NCI-H748 (cell line): ENCODE data around the gene ATG16L1.

ENCODE experiments used
- DNase-seq: peaks from one replicate; lab custom pipeline; 2025; ENCODE audit not compliant: unreplicated experiment; lab: John Stamatoyannopoulos, UW

The ATG16L1 gene

DNA sequence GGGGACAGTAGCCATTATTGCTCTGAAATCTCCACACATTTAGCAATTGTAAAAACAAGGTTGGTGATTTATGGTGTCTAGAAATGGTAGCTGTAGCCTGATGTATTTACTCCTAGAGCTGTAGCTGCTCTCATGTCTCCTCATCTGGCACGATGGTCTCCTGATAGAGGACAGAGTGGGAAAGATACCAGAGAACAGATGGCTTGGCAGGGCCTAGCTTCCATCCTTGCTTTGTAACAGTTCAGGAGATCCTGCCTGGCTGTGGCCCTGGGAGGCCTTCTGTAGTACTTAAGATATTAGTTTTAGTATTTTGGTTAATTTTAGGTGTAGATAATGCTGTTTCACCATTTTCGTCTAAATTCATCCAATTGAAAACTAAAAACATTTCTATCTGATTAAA lies 6.7 kb downstream of the ATG16L1 start:
- DNase-seq: no peak

DNA sequence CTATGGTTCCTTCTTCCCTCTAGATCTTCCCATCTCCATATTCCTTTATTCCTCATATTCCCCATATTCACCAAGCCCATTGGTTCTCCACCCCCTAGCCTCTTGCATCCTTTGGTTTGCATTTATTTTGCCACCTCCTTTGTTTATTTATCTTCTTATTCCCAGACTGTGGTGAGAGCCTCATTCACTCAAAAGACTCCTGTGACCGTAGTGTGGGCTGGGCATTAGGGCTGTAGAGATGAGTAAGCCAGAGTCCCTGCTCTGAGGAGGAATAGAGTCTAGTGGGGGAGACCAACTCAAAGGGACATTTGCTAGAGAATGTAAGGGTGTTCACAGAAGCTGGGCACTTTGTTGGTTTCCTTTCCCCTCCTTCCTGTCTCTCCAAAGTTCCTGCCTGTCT lies 8.3 kb downstream of the ATG16L1 start:
- no peak for DNase-seq

DNA sequence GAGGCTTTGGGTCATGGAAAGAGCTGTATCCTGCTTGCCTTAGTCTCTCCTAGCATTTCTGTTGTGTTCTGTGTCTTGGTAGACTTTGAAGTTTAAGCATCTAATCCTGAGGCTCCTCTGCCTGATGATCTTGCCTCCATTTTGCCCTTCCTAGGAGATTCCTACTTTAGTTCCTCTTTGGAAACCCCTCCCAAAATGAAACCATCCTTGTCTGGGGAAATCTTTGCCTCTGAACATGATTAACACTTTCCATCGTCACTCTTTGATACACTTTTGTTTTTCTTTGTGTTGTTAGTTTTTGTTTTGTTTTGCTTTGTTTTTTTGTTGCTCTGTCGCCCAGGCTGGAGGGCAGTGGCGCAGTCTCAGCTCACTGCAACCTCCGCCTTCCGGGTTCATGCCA lies 9.2 kb downstream of the ATG16L1 start:
- DNase-seq: no peak

DNA sequence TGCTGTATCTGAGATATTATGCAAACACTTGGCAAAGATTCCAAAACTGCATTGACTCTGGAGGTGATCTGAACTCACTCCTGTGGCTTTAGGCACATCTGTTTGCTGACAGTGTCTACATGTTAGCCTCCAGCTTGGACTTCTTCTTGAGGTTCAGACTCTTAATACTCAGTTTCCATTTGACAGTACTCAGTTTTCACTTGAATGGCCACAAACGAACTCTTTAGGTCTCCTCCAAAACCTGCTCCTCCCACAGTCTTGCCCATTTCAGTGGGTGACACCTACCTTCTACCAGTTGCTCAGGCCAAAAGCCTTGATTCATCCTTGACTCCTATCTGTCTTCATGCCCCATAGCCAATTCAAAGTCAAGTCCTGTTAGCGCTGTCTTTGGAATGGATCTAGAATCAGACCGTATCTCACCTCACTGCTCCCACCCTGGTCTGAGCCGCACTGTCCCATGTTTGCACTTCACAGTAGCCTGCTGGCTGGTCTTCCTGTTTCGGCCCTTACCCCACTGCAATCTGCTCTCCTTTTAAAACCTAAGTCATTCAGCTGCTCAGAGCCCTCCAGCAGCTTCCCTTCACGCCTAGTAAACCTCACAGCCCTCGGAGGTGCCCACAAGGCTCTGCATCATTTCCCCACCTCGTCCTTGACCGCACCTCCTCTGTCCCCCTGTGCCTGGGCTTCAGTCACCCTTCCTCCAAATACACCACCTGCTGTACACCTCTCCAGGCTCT lies 10.5 kb downstream of the ATG16L1 start:
- no peak for DNase-seq

DNA sequence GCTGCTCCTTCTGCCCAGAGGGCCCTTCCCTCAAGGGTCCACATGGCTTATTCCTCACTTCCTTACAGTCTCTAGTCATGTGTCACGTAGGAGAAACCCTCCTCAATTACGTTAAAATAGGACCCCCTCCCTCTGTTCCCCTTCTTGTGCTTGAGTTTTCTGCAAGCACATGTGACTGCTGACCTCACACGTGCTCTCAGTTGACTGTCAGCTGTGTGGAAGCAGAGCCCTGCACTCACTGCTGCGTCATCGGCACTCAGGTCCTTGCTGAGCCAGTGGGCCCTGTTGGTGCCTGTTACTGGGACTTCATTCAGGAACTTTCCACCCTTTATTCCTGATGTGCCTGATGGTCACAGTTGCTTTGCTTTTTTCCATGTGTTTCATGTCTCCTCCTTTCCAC lies 11.1 kb downstream of the ATG16L1 start:
- no peak for DNase-seq

DNA sequence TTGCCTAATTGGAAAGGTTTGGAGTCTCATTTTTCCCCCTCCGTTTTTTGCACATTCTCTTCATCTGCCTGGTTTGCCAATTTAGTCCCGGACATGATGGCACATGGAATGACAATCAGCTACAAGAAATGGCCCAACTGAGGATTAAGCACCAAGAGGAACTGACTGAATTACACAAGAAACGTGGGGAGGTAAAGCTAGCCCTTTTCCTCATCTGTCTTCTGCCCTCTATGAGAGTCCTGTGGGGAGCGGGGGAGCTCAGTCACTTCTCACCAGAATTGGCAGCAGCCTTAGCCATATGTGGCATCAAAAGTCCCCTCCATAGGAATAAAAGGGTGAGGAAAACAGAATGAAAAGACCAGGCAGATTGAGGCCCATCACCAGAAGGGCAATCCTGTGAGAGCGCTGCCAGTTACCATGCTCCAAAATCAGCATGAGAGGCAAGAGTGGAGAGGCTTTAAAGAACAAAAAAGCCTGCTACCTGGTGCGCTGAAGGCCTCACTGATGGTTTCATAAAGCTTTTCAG lies 11.6 kb downstream of the ATG16L1 start:
- no peak for DNase-seq

DNA sequence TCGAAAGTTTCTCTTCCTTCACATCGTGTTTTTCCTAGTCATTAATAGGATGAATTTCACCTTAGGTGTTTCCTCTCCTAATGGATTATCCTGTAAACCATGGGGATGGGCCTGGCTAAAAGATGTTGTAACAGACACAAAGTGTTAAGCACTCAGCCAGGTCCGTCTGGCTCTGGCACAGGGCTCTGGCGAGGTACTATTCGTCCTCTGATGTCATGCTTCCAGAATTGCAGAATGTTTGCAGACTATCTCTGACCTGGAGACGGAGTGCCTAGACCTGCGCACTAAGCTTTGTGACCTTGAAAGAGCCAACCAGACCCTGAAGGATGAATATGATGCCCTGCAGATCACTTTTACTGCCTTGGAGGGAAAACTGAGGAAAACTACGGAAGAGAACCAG lies 13.2 kb downstream of the ATG16L1 start:
- no peak for DNase-seq

DNA sequence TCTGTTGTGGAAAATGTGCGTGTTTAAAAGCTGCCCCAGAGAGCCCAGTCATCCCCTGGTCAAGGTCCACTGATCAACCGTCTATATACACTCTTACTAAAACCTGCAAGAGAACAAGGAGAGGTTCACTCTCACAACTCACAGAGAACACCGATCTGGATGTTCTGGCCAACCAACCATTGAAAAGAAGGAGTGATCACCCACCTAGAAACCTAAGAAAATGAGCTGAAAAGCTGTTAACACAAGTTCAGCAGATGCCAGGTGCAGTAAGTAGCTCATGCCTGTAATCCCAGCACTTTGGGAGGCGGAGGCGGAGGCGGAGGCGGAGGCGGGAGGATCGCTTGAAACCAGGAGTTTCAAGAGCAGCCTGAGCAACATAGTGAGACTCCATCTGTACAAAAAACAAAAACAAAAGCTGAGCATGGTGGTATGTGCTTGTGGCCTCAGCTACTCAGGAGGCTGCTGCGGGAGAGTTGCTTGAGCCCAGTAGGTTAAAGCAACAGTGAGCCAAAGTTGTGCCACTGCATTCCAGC lies 14.5 kb downstream of the ATG16L1 start:
- no peak for DNase-seq

DNA sequence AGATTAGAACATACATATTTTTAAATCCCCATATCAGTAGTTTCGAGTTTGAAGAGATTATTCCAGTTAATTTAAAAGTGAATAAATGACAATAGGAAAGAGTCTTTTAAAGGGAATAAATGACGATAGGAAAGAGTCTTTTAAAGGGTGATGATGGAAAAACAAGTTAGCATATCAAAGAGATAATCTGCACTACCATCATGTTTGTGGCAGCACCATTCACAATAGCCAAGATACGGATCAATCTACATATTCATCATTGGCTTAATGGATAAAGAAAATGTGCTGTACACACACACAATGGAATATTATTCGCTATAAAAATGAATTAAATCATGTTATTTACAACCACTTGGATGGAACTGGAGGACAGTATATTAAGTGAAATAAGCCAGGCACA lies 15.0 kb downstream of the ATG16L1 start:
- no peak for DNase-seq

DNA sequence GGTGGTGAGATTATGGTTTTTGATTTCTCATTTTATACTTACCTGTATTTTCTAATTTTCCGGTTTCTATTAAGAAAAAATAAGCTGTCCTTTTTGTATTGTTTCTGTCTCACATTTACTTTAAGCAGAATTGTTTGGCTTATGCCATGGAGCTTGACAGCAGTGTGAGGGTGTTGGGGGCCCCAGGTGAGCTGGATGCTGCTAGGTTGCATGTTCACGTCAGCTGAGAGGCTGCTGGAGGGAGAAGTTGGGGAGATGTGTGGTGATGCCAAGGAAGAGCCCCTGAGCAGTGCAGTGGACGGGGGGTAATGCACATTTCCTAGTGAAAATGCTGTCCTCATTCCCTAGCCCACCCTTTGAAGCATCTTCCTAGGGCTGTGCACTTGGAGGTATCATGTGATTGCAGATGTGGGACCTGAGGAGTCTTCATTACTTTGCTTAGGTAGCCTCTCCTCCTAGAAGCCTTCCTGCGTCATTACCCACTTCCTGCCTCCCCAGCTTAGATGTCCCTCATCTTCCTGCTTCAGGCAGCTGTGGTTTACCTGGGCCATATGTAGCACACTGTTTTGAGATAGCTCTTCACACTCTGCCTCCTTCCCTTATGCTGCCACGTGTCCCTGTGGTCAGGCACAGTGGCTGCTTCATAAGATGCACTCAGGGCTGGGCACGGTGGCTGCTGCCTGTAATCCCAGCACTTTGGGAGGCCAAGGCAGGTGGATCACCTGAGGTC lies 16.2 kb downstream of the ATG16L1 start:
- no peak for DNase-seq

DNA sequence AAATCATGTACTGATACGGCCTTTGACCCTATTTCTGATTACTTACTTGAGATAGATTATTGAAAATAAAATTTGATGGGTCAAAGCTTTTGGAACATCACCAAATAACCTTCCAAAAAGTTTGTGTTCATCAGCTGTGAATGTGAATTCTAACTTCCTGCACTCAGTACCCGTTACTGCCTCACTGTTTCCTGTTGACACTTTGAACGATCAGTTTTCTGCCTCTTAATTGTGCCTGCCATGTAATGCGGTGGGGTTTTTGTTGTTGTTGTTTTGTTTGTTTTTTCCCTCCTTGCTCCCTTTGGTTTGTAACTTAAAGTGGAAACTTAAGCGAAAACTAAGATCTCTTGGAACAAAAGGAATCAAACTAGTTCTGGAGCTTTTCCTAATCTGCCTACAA lies 18.9 kb downstream of the ATG16L1 start:
- DNase-seq: no peak

DNA sequence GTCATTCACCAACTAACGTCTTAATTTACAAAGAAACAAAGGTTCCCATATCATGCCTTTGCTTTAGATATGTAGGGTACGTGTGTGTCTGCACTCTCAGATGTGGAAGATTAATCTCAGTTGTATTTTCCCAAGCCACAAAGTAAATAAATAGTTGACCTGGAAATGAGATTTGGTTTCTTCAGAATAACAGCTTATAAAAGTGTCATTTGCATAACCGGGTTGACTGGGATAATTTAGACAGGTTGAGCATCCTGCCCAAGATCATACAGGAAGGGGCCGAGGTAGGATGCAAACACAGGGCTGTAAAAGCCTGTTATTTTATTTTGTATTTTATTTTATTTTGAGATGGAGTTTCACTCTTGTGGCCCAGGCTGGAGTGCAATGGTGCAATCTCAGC lies 19.5 kb downstream of the ATG16L1 start:
- DNase-seq: no peak

DNA sequence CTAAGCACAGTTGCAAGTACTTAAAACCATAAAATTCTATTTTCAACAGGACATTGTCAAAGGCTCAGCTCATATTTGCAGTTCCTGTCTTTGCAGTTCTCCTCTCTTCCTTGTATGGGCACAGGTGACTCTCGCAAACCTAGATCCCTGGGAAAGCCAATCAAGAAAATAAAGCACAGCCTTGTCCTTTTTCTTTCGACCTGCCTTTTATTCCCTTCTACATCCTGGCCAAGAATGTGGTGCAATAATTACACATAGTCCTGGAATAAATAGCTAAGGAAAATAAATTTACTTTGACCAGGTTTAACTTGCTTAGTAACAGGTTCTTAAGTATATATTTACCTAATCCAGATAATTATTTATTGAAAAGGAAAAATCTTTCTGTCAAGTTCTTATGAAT lies 20.2 kb downstream of the ATG16L1 start:
- DNase-seq: no peak

DNA sequence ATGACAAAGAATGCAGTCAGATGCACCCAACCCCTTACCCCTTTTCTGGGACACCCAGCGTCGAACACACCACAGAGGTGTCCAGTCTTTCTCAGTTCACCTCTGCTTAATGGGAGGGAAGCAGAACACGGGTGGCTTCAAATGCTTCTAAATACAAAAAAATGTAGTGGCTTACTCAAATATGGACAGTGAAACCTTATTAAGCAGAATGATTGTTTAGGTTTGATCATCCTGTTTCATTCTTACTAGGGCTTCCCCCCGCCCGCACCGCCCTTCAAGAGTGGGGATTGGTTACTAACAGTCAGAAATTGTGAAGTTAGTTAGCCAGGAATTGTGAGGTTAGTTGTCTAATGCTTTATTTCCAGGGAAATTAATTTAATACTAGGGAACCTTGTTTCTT lies 21.6 kb downstream of the ATG16L1 start:
- DNase-seq: no peak

DNA sequence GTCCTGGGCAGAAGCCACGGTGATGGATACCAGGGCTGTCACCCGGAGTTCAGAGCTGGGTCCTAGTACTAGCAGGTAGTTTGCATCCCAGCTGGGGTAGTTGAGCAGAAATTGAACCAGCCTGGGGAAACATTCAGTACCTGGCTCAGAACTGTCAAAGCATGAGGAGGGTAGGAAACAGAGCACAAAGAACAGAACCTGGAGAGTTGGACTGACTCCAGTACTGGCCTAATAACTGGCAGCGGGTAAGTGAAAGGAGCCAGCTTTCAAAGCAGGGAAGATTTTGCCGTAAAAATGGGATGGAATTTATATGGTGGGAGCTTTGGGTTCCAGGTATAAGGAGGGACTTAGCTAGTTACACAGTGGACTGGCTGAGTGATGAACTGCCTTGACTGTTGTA lies 23.8 kb downstream of the ATG16L1 start:
- DNase-seq: no peak

DNA sequence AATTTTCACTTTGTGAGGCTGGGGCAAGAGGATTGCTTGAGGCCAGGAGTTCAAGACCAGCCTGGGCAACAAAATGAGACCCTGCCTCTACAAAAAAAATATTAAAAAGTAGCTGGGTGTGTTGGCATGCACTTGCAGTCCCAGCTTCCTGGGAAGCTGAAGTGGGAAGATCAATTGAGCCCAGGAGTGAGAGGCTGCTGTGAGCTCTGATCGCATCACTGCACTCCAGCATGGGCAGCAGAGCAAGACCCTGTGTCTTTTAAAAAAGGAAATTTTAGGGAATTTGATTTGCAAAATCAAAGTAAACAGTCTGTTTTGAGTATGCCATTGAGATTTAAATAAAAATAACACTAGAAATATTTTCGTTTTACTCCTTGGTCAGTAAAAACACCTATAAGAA lies 27.4 kb downstream of the ATG16L1 start:
- no peak for DNase-seq

DNA sequence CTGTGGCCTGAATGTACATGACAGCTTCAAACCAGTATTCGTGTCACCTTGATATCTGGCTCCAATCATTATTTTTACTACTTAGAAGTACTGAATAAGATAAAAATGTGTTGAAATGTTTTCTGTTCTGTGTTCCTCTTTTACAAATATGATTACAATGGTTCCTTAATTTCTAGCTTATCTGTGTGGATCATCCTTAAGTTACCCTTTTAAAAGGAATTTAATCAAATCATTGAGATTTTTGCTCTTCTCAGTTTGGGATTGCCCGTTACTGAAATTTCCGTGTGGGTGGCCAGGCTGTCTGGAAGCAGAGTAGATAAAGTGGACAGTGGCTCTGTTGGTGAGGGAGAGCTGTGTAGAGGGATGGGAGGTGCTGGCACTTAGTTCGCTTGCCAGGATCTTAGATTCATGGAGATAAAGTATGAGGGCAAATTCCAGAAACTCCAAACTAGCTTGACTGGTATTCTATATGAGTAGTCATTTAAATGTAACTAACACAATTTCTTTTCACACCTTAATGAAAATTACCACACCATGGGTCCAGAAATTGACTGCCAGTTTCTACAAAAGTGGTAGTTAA lies 28.7 kb downstream of the ATG16L1 start:
- no peak for DNase-seq

DNA sequence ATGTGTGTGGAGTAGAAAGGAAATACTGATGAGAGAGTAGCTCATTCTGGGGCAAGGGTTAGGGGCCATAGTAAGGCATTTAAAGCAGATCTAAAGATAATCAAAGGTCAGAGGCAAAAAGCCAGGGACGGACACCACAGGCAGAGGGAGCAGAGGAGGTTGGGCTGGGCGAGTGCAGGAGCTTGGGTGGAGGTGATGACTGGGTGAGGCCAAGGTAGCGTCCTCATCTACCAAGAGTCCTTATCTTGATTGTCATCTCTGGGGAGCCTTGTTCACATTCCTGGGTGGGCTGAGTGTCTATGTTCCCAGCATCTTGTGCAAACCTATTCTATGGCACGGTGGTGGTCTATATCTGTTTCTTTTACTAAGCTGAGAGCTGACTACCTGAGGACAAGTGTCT lies 30.1 kb downstream of the ATG16L1 start:
- DNase-seq: no peak

DNA sequence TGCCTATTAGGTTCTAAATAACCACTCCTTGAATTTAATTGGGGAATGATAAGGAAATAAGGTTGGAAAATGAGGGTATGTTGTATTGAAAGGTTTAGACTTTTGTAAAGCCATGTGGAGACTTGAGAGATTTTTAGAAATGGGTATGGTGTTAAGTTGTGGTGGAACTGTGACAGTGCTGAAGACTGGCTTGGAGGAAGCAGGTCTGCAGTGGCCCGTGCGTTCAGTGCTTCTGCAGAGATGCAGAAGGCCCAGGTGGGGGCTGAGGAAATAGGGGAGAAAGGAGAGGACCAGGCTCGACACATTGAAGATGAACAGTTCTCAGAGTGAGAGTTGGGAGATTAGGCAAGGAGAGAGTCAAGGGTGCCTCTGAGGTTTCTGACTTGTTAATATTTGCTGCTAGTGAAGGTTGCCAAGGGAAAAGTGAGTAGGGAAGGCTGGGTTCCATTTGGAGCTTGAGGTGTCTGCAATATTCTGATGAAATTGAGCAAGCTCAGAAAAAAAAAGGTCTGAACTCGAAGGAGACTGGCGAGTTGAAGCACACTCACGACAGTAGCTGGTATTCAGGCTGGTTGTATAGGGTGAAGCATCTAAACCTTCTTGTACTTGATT lies 30.6 kb downstream of the ATG16L1 start:
- no peak for DNase-seq

DNA sequence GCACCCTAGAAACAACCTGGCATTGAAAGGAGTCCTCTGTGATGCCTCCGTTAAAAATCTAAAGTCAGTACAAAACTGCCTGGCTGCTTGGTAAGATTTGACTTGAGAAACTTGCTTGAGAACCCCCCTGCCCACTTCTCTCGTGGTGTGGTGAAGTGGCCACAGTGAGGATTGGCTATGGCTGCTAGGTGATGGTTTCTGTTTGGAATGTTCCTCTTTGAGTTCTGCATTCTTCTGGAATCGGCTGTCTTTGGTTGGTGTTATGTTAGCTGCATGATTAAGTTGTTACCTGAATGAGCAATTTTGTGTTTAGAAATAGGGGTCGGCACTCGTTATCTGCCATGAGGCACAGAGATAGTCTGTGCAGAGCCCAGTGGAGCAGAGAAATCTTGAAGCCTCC lies 34.4 kb downstream of the ATG16L1 start:
- DNase-seq: no peak

DNA sequence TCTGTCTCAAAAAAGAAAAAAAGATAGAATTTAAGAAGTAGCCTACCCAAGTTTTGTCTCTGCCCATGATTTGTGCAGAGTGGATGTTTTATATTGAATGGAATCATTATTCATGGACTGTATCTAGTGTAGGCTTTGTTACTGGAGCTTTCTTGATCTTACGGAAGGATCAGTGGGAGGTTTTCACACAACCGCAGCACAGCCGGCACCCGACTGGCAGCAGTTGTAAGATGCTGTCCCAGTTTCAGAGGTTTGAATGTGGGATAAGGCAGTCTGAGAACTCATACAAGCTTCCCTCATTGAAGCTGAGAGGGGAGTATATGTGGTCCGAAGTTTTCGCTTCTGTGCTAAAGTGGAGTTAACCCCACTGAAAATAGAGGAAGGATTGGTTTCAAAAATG lies 36.4 kb downstream of the ATG16L1 start:
- no peak for DNase-seq

DNA sequence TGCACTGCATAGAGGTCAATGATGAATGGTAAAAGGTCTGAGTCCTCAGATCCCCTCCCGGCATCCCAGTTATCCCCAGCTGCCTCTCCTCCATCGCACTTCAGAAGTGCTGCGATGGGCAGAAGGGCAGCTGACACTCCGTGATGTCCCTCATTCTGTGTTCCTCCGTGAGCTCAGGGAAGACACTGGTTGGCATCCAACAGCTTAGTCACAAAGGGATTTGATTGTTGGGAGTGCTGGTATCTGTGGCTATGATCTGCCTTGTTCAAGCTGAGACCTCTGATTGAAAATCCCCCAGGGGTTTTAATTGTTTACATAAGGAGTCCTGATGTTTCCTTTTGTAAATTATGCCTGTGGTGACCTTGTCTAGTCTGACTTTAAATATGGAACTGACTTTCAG lies 37.2 kb downstream of the ATG16L1 start:
- DNase-seq: peak; percentile 20
